H1 (cell line): Measurements from ENCODE around the gene CUEDC2. TPM values are rescaled to one million over a fixed set of nuclear protein-coding genes. Genes with fewer than 3 reads are reported as not detected.

ENCODE experiments used
- ASH2L ChIP-seq: fragments of 200-600, 300-600 bp; sonication (generic); IDR thresholded peaks from one replicate; pipeline ENCODE4 v1.7.1; 2017; ENCODE audit warnings: low read length
- CHD7 ChIP-seq: fragments of 300-600 bp; sonication (generic); IDR thresholded peaks from 2 replicates; pipeline ENCODE4 v1.7.1; 2012; ENCODE audit warnings: low read length, moderate library complexity, mild to moderate bottlenecking, inconsistent platforms; ENCODE audit not compliant: insufficient replicate concordance
- E2F6 ChIP-seq: IDR thresholded peaks from 2 replicates; pipeline ENCODE4 v1.6.1; 2012; ENCODE audit warnings: inconsistent platforms
- GTF2F1 ChIP-seq: IDR thresholded peaks from 2 replicates; pipeline ENCODE4 v1.6.1; 2012; ENCODE audit warnings: low read depth, low read length, improper control_type of control experiment, borderline replicate concordance
- KDM1A ChIP-seq: fragments of 200-600, 300-600 bp; sonication (generic); IDR thresholded peaks from 2 replicates; pipeline ENCODE4 v1.7.1; 2016; ENCODE audit warnings: mild to moderate bottlenecking, low read length, borderline replicate concordance
- POLR2AphosphoS5 ChIP-seq: IDR thresholded peaks from 2 replicates; pipeline ENCODE4 v1.6.1; 2011; ENCODE audit warnings: low read depth, low read length
- RNF2 ChIP-seq: fragments of 200-900, 300-1000 bp; sonication (generic); IDR thresholded peaks from 2 replicates; pipeline ENCODE4 v1.7.1; 2016; ENCODE audit warnings: borderline replicate concordance, low read depth, mild to moderate bottlenecking, antibody characterized with exemption, low read length; ENCODE audit not compliant: poor library complexity, severe bottlenecking; ENCODE audit errors: missing control alignments
- TEAD4 ChIP-seq: IDR thresholded peaks from 2 replicates; pipeline ENCODE4 v1.6.1; 2012; ENCODE audit warnings: low read depth, low read length, inconsistent platforms, mixed read lengths
- YY1 ChIP-seq: IDR thresholded peaks from 2 replicates; pipeline ENCODE4 v1.6.1; 2011; ENCODE audit warnings: low read depth, mild to moderate bottlenecking, low read length
- polyA plus RNA-seq, 7 experiments: library from polyadenylated mRNA; depleted of rRNA in 3 of 7; stranded (reverse) in 5 of 7; unstranded in 2 of 7; fragments of >200 nt in 5 of 7; fragments of 200-250 nt in 2 of 7; gene quantifications; 1 replicate in 5 of 7; 2 replicates in 1 of 7; 4 replicates in 1 of 7; pipeline versions ENCODE4 v1.2.1 to v1.2.3, GENCODE V29; 2011 to 2013; ENCODE audit warnings: missing spikeins in 2 of 7, mixed read lengths in 2 of 7
- total RNA-seq: library from RNA; stranded (reverse); fragmentation: NEBNext Ultra II Directional; extraction: Animal tissue kit (Norgen Biotek cat#: 25700); gene quantifications from 2 replicates; pipeline ENCODE4 v1.2.1, GENCODE V29; 2021

Gene CUEDC2
- total and polyA plus RNA-seq, 2 of the 8 experiments (the other 6 are each of a cell fraction or from before 2014, with no cell fraction given) = 41.7 to 55.2 TPM

GRCh38 chr10:102408728-102409603 is 23.4 kb downstream of the CUEDC2 start (continued):
- no peak for TF ChIP-seq RNF2
- no peak for TF ChIP-seq CHD7
- TF ChIP-seq TEAD4 = no peak; the same call in 1 of the 2 replicates
- TF ChIP-seq POLR2AphosphoS5 = no peak
- no peak for TF ChIP-seq KDM1A
- no peak for TF ChIP-seq YY1
- no peak for TF ChIP-seq GTF2F1
- TF ChIP-seq E2F6 = no peak
- no peak for TF ChIP-seq ASH2L
